ENCODE measurements around the gene NOX3.
"Not testable (repeated sequence)": the region's sequence is repeated elsewhere in the genome, so short reads cannot be mapped to it uniquely, and the experiment has no call there.

The NOX3 gene

DNA sequence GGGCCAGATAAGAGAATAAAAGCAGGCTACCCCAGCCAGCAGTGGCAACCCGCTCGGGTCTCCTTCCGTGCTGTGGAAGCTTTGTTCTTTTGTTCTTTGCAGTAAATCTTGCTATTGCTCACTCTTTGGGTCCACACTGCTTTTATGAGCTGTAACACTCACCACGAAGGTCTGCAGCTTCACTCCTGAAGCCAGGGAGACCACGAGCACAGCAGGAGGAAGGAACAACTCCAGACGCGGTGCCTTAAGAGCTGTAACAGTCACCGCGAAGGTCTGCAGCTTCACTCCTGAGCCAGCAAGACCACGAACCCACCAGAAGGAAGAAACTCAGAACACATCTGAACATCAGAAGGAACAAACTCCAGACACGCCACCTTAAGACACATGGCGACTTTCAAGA lies 91.6 kb downstream of the NOX3 start:
- not testable (repeated sequence) for DNase-seq

DNA sequence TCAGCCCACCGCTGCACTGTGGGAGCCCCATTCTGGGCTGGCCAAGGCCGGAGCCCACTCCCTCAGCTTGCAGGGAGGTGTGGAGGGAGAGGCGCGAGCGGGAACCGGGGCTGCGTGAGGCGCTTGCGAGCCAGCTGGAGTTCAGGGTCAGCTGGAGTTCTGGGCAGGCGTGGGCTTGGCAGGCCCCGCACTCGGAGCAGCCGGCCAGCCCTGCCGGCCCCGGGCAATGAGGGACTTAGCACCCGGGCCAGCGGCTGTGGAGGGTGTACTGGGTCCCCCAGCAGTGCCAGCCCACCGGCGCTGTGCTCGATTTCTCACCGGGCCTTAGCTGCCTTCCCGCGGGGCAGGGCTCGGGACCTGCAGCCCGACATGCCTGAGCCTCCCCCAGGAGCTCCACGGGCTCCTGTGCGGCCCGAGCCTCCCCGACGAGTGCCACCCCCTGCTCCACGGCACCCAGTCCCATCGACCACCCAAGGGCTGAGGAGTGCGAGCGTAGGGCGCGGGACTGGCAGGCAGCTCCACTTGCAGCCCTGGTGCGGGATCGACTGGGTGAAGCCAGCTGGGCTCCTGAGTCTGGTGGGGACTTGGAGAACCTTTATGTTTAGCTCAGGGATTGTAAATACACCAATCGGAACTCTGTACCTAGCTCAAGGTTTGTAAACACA lies 92.5 kb downstream of the NOX3 start:
- DNase-seq, result not testable (repeated sequence)

DNA sequence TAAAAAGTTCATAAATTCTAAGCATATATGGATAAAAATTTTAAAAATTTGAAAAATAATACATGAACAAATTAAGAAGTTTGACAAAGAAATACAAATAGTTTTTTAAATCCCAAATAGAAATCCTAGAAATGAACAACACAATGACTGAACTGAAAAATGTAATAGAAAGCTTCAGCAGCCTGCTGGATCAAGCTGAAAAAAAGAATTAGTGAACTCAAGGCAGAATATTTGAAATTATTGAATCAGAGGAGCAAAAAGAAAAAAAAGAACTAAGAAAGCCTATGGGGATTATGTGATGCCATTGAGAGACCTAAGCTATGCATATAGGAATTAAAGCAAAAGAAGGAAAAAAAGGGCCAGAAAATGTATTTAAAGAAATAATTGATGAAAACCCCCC lies 101.5 kb downstream of the NOX3 start:
- DNase-seq, result no peak

DNA sequence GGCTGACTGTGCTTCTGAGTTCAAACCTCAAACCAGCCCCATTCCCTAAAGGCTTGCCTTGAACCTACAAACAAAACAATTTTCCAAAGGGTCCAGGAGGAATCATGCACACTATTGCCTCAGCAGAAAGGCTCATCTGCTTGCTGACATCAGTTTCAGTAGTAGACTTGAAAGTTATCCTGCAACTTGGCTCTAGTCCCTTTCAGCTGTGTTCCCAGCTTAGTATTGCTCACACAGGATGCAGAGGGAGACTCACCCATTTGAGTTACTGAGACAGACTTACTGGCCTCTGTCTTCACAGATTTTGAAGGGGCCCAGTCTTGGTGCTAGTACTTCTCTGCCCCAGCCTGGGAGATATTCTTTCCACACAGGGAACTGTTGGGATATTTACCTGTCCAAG lies 102.8 kb downstream of the NOX3 start:
- no peak for DNase-seq

DNA sequence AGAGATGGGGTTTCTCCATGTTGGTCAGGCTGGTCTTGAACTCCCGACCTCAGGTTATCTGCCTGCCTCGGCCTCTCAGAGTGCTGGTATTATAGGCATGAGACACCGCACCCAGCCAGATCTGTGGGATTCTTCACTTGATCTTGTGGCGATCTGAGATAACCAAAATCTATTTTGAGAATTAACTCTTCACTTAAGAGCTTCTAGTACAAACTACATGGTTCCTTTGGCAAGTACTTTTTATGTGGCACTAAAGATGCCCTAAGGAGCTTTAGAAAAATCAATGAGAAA lies 103.6 kb downstream of the NOX3 start:
- no peak for DNase-seq

DNA sequence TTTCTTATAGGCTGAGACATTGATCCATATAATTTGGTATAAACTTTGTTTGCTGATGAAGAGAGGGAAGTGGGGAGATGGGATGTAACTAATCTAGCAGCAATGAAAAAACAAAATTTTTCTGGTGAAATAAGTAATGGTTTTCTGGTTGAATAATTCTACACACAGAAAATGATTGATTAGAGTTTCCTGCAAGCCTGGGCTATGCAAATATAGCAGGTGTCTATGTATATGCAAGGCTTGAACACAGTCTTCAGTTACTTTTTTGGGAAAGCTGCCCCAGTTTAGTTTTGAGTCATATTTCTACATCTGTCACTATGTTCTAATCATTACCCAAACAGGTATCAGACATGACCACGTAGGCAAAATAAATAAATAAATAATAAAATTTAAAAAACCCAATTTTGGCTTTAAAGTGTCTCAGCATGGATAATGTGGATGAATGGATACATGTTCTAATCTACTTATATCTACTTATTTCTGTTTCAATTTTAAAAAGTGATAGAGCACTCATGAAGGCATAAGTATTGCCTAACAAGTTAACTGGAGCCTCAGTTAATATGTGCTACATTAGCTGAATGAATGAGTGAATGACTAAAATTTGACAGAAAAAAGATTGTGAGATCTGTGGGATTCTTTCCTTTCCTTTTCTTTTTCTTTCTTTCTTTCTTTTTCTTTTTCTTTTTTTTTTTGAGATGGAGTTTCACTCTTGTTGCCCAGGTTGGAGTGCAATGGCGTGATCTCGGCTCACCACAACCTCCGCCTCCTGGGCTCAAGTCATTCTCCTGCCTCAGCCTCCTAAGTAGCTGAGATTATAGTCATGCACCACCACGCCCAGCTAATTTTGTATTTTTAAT lies 104.1 kb downstream of the NOX3 start:
- no peak for DNase-seq

DNA sequence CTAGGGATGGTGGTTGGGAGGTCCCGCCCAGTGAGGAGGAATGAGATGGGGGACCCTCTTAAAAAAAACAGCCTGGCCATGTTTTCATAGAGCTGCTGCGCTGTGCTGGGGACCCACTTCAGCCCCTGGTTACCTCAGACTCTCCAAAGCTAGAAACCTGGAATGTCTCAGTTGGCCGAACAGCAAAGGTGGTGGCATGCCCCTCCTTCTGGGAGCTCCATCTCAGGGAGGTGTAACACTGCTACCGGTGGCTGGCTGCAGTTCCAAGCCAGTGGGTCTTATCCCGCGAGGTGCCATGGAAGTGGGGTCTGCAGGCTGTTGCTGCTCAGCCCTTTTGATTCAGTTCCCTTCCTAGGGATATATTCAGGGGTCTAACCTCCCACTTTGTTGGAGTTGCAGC lies 105.7 kb downstream of the NOX3 start:
- DNase-seq, result no peak

DNA sequence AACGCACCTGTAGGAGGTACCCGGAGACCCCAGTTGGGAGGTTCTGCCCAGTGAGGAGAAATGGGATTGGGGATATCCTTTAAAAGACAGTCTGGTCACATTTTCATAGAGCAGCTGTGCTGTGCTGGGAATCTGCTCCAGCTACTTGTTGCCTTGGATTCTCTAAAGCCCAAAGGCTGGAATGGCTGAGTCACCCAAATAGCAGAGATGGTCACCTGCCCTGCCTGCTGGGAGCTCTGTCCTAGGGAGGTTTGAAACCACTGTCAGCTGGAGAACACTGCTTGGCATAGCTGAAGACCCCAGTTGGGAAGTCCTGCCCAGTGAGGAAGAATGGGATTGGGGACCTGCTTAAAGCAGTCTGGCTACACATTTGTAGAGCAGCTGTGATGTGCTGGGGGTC lies 106.5 kb downstream of the NOX3 start:
- DNase-seq, result no peak

DNA sequence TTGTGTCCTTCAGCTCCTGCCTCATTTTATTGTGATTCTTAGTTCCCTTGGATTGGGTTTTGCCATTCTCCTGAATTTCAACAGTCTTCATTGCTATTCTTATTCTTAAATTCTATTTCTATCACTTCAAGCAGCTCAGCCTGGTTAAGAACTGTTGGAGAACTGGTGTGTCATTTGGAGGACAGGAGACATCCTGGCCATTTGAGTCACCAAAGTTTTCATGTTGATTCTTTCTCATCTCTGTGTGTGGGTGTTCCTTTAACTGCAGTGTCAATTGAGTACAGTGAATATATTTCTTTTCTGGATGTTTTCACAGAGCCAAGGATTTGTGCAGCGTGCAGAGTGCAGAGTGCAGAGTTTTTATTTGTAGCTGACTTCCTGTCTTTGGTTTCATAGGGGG lies 107.8 kb downstream of the NOX3 start:
- DNase-seq, result no peak

DNA sequence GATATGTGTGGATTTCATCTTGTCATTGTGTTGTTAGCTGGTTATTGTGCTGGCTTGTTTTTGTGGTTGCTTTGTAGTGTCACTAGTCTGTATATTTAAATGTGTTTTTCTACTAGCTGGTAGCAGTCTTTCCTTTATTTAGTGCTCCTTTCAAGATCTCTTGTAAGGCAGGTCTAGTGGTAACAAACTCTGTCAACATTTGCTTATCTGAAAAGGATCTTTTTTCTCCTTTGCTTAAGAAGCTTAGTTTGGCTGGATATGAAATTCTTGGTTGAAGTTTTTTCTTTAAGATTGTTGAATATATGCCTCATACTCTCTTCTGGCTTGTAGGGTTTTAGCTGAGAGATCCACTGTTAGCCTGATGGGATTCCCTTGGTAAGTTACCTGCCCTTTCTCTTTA lies 108.7 kb downstream of the NOX3 start:
- DNase-seq, result no peak

All from hippocampal formation (tissue), 2 donors.